ENCODE measurements around the gene COX20.

COX20 gene

DNA sequence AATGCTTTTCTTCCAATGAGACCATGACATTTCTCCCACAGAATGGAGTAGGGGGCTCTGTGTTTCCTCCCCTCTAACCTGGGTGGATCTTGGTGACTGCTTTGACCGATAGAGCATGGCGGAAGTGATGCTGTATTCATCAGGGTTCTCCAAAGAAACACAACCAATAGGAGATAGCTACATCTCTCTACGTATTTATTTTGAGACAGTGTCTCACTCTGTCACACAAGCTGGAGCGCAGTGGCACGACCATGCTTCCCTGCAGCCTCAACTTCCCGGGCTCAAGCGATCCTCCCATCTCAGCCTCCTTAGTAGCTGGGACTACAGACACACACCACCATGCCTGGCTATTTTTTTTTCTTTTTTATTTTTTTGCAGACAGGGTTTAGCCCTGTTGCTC, 58.4 kb downstream of the COX20 start:
- Histone ChIP-seq H3K36me3 (no peaks in the 10 kb centered on the region), H3K4me1 (no peaks in the 10 kb centered on the region), H3K27ac (no peak overlapping the region), H4K20me1 (no peaks in the 10 kb centered on the region), H3K9ac (no peak overlapping the region), H3K4me3 (no peak overlapping the region), H3K27me3 (no peaks in the 10 kb centered on the region), H3K9me3 (replicated peaks in 1 of 11) (no peaks in the 10 kb centered on the region), H3K4me2 (no peak overlapping the region)
- TF ChIP-seq Cebpa-rat (IDR thresholded peaks at IDR 0.05), result no peak
